Liver (tissue), 3 donors: ENCODE data around the gene CMTM5.

ENCODE experiments used
- ATF3 ChIP-seq: IDR thresholded peaks from 2 replicates; pipeline ENCODE4 v1.6.1; 2016; ENCODE audit warnings: antibody characterized with exemption
- CTCF ChIP-seq: fragments of 150-350 bp; IDR thresholded peaks from 2 replicates; pipeline ENCODE4 v1.5.1; 2017; ENCODE audit warnings: improper control_type of control experiment, low read depth, low read length; ENCODE audit not compliant: missing input control
- EGR1 ChIP-seq, 2 donors: IDR thresholded peaks; 2 replicates each; pipeline ENCODE4 v1.6.1; 2016 to 2018; ENCODE audit warnings: antibody characterized with exemption in 2 of 2, low read depth in 2 of 2
- FOXA1 ChIP-seq: IDR thresholded peaks from 2 replicates; pipeline ENCODE4 v1.6.1; 2016; ENCODE audit warnings: antibody characterized with exemption
- HNF4A ChIP-seq, 2 donors: conservative IDR thresholded peaks; 2 replicates each; pipeline ENCODE4 v1.6.1; 2016; ENCODE audit warnings: antibody characterized with exemption in 2 of 2, mild to moderate bottlenecking in 2 of 2
- JUND ChIP-seq, 2 donors: IDR thresholded peaks; 2 replicates each; pipeline ENCODE4 v1.6.1; 2016; ENCODE audit warnings: antibody characterized with exemption in 2 of 2
- MAX ChIP-seq: IDR thresholded peaks from 2 replicates; pipeline ENCODE4 v1.6.1; 2016; ENCODE audit warnings: antibody characterized with exemption
- RAD21 ChIP-seq, 2 donors: IDR thresholded peaks; 2 replicates each; pipeline ENCODE4 v1.6.1; 2016; ENCODE audit warnings: antibody characterized with exemption in 2 of 2, mild to moderate bottlenecking in 2 of 2
- REST ChIP-seq: IDR thresholded peaks from 2 replicates; pipeline ENCODE4 v1.6.1; 2016; ENCODE audit warnings: antibody characterized with exemption, mild to moderate bottlenecking
- SP1 ChIP-seq: IDR thresholded peaks from 2 replicates; pipeline ENCODE4 v1.6.1; 2018; ENCODE audit warnings: antibody characterized with exemption, mild to moderate bottlenecking
- YY1 ChIP-seq: IDR thresholded peaks from 2 replicates; pipeline ENCODE4 v1.6.1; 2016; ENCODE audit warnings: antibody characterized with exemption, mild to moderate bottlenecking
- donor health status: healthy.
- donor health status: healthy.

- TF ChIP-seq CTCF (no peak), EGR1 (IDR thresholded peaks at IDR 0.05; ENCODE audit: low read depth in 2 of 2) (no peak), SP1 (no peak), ATF3 (no peak), RAD21 (IDR thresholded peaks at IDR 0.05) (no peak), FOXA1 (no peak), YY1 (no peak), REST (no peak), MAX (no peak), JUND (IDR thresholded peaks at IDR 0.05) (no peak), HNF4A (conservative IDR thresholded peaks at IDR 0.05) (no peak)
These were observed 6.0 kb downstream of the CMTM5 start for GRCh38 chr14:23382731-23383440.
